WTC11 (cell line): ENCODE data around the gene IKZF2. TPM values are rescaled to one million over a fixed set of nuclear protein-coding genes. Genes with fewer than 3 reads are reported as not detected.

ENCODE experiments used
- ATAC-seq: fragments of 200-7000 bp; cut with Tn5 transposase; 2 replicates; pipeline ENCODE4 v1.10.0; 2021; ENCODE audit warnings: mild to moderate bottlenecking, moderate library complexity
- CTCF ChIA-PET: fragments of 300-600 bp; sonication (Branson Sonifier 250); formaldehyde crosslinking; loops from one replicate; lab custom pipeline; 2021; ENCODE audit warnings: antibody characterized with exemption; lab: Charles Lee
- POLR2A ChIA-PET: fragments of 350-600 bp; sonication (Branson Sonifier 250); formaldehyde crosslinking; loops from one replicate; lab custom pipeline; 2021; ENCODE audit warnings: antibody characterized with exemption; lab: Charles Lee
- DNase-seq: peaks from one replicate; pipeline ENCODE4 v3.0.0; 2021; ENCODE audit warnings: low spot score
- H3K27ac Mint-ChIP-seq: 2 replicates; pipeline ENCODE4 v1.8.0; 2021; ENCODE audit warnings: mixed read lengths
- H3K27me3 Mint-ChIP-seq: 2 replicates; pipeline ENCODE4 v1.8.0; 2021; ENCODE audit warnings: low read depth, mild to moderate bottlenecking, moderate library complexity, mixed read lengths
- H3K36me3 Mint-ChIP-seq: 2 replicates; pipeline ENCODE4 v1.8.0; 2021; ENCODE audit warnings: mixed read lengths
- H3K4me1 Mint-ChIP-seq: 2 replicates; pipeline ENCODE4 v1.8.0; 2022; ENCODE audit warnings: mixed read lengths
- H3K4me3 Mint-ChIP-seq: 2 replicates; pipeline ENCODE4 v1.8.0; 2021; ENCODE audit warnings: mild to moderate bottlenecking, moderate library complexity, mixed read lengths
- H3K9me3 Mint-ChIP-seq: 2 replicates; pipeline ENCODE4 v1.8.0; 2021; ENCODE audit warnings: mixed read lengths
- ATF2 ChIP-seq: sonication (generic); formaldehyde crosslinking; IDR thresholded peaks from 2 replicates; pipeline ENCODE4 v1.8.1; 2022; ENCODE audit warnings: low read depth, missing genetic modification reagents, borderline replicate concordance
- ATF6 ChIP-seq: sonication (generic); formaldehyde crosslinking; IDR thresholded peaks from 2 replicates; pipeline ENCODE4 v1.8.1; 2023; ENCODE audit warnings: mild to moderate bottlenecking, missing genetic modification reagents
- ETV6 ChIP-seq: sonication (generic); formaldehyde crosslinking; IDR thresholded peaks from 2 replicates; pipeline ENCODE4 v1.8.1; 2022; ENCODE audit warnings: mild to moderate bottlenecking, missing genetic modification reagents
- GTF2I ChIP-seq: fragments of 250-450 bp; sonication (Bioruptor Pico); conservative IDR thresholded peaks from 2 replicates; pipeline ENCODE4 v1.4.0; 2021; ENCODE audit warnings: mild to moderate bottlenecking
- HMGXB4 ChIP-seq: sonication (generic); formaldehyde crosslinking; IDR thresholded peaks from 2 replicates; pipeline ENCODE4 v1.8.1; 2023; ENCODE audit warnings: mild to moderate bottlenecking, moderate library complexity, missing genetic modification reagents
- RELA ChIP-seq: sonication (generic); formaldehyde crosslinking; IDR thresholded peaks from 2 replicates; pipeline ENCODE4 v1.8.1; 2022; ENCODE audit warnings: missing genetic modification reagents, mild to moderate bottlenecking, borderline replicate concordance
- SMAD4 ChIP-seq: sonication (generic); formaldehyde crosslinking; IDR thresholded peaks from 2 replicates; pipeline ENCODE4 v1.8.0; 2022; ENCODE audit warnings: mild to moderate bottlenecking, missing genetic modification reagents
- USF1 ChIP-seq: sonication (generic); formaldehyde crosslinking; IDR thresholded peaks from 2 replicates; pipeline ENCODE4 v1.8.0; 2022; ENCODE audit warnings: mild to moderate bottlenecking, missing genetic modification reagents
- ZBTB43 ChIP-seq: sonication (generic); formaldehyde crosslinking; IDR thresholded peaks from 2 replicates; pipeline ENCODE4 v1.8.1; 2023; ENCODE audit warnings: mild to moderate bottlenecking, missing genetic modification reagents
- ZMAT4 ChIP-seq: fragments of 250-450 bp; sonication (Bioruptor Pico); IDR thresholded peaks from 2 replicates; pipeline ENCODE4 v1.9.0; 2021; ENCODE audit warnings: mild to moderate bottlenecking
- ZNF138 ChIP-seq: sonication (generic); formaldehyde crosslinking; conservative IDR thresholded peaks from 2 replicates; pipeline ENCODE4 v1.8.1; 2022; ENCODE audit warnings: mild to moderate bottlenecking, moderate library complexity, missing genetic modification reagents
- total RNA-seq: library from RNA; stranded (reverse); gene quantifications from 3 replicates; pipeline ENCODE4 v1.2.3, GENCODE V29; 2021
- TF ChIP-seq, protein P1 (sequence below): sonication (generic); formaldehyde crosslinking; IDR thresholded peaks from 2 replicates; pipeline ENCODE4 v1.8.0; 2023; ENCODE audit warnings: missing genetic modification reagents, mild to moderate bottlenecking, borderline replicate concordance
- TF ChIP-seq, protein P2 (sequence below): sonication (generic); formaldehyde crosslinking; IDR thresholded peaks from 2 replicates; pipeline ENCODE4 v1.8.1; 2022; ENCODE audit warnings: mild to moderate bottlenecking, moderate library complexity, missing genetic modification reagents
- TF ChIP-seq, protein P3 (sequence below): sonication (generic); formaldehyde crosslinking; IDR thresholded peaks from 2 replicates; pipeline ENCODE4 v1.8.1; 2023; ENCODE audit warnings: mild to moderate bottlenecking, missing genetic modification reagents, moderate library complexity

IKZF2 gene
- total RNA-seq, 1 experiment from 2014 or later, result 4.2 TPM

DNA sequence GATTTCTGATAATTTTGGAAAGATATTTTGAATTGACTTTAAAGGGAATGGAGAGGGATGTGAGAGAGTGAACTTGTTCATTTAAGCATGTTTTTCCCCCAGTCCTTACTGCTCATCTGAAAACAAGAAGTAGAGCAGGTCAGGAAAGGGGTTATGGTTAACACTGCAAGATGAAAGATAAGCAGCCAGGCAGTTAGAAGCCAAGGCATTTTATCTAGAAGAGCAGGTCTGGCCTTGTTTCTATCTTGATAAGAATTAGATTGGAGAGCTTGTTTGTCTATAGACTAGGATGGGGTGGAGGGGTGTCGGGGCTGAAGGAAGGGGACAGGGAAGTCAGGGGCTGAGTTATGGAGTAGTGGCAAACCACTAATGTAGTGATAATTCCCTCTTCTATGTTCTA, 171.6 kb downstream of the IKZF2 start:
- H3K4me1 Mint-ChIP-seq, result no peaks in the 10 kb centered on the region
- no peaks in the 10 kb centered on the region for H3K27me3 Mint-ChIP-seq
- H3K27ac Mint-ChIP-seq, result no peak overlapping the region
- H3K4me3 Mint-ChIP-seq, result no peak overlapping the region
- CTCF ChIA-PET, result no interaction called here
- no peaks in the 10 kb centered on the region for H3K9me3 Mint-ChIP-seq
- TF ChIP-seq ZNF138 (CRISPR knock-in tag) (no peak), RELA (CRISPR knock-in tag) (no peak), ZMAT4 (CRISPR knock-in tag) (no peak), ATF6 (no peak), HMGXB4 (CRISPR knock-in tag) (no peak), ZBTB43 (CRISPR knock-in tag) (no peak), GTF2I (CRISPR knock-in tag) (no peak), SMAD4 (no peak), USF1 (no peak), ETV6 (CRISPR knock-in tag) (no peak), ATF2 (CRISPR knock-in tag) (no peak)
- TF ChIP-seq, protein P1, sequence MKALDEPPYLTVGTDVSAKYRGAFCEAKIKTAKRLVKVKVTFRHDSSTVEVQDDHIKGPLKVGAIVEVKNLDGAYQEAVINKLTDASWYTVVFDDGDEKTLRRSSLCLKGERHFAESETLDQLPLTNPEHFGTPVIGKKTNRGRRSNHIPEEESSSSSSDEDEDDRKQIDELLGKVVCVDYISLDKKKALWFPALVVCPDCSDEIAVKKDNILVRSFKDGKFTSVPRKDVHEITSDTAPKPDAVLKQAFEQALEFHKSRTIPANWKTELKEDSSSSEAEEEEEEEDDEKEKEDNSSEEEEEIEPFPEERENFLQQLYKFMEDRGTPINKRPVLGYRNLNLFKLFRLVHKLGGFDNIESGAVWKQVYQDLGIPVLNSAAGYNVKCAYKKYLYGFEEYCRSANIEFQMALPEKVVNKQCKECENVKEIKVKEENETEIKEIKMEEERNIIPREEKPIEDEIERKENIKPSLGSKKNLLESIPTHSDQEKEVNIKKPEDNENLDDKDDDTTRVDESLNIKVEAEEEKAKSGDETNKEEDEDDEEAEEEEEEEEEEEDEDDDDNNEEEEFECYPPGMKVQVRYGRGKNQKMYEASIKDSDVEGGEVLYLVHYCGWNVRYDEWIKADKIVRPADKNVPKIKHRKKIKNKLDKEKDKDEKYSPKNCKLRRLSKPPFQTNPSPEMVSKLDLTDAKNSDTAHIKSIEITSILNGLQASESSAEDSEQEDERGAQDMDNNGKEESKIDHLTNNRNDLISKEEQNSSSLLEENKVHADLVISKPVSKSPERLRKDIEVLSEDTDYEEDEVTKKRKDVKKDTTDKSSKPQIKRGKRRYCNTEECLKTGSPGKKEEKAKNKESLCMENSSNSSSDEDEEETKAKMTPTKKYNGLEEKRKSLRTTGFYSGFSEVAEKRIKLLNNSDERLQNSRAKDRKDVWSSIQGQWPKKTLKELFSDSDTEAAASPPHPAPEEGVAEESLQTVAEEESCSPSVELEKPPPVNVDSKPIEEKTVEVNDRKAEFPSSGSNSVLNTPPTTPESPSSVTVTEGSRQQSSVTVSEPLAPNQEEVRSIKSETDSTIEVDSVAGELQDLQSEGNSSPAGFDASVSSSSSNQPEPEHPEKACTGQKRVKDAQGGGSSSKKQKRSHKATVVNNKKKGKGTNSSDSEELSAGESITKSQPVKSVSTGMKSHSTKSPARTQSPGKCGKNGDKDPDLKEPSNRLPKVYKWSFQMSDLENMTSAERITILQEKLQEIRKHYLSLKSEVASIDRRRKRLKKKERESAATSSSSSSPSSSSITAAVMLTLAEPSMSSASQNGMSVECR (CRISPR knock-in tag), result no peak
- TF ChIP-seq, protein P2, sequence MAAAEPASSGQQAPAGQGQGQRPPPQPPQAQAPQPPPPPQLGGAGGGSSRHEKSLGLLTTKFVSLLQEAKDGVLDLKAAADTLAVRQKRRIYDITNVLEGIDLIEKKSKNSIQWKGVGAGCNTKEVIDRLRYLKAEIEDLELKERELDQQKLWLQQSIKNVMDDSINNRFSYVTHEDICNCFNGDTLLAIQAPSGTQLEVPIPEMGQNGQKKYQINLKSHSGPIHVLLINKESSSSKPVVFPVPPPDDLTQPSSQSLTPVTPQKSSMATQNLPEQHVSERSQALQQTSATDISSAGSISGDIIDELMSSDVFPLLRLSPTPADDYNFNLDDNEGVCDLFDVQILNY (CRISPR knock-in tag), result no peak
- TF ChIP-seq, protein P3, sequence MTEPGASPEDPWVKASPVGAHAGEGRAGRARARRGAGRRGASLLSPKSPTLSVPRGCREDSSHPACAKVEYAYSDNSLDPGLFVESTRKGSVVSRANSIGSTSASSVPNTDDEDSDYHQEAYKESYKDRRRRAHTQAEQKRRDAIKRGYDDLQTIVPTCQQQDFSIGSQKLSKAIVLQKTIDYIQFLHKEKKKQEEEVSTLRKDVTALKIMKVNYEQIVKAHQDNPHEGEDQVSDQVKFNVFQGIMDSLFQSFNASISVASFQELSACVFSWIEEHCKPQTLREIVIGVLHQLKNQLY, result no peak
- ATAC-seq (no peak), DNase-seq (no peak)
- no peaks in the 10 kb centered on the region for H3K36me3 Mint-ChIP-seq
- POLR2A ChIA-PET, result no interaction called here
